Effector memory CD8-positive, alpha-beta T cell (primary cell): Measurements from ENCODE around the gene LNX1.
A peak's percentile ranks its signal among the peaks of the same experiment; 100 is the strongest.
"Not testable (repeated sequence)": the region's sequence is repeated elsewhere in the genome, so short reads cannot be mapped to it uniquely, and the experiment has no call there.

Experiments
- ATAC-seq: fragments of 150-1000 bp; cut with Tn5 transposase; replicated peaks from 2 replicates; pipeline ENCODE4 v1.10.0; 2021; ENCODE audit warnings: mild to moderate bottlenecking, moderate library complexity
- DNase-seq, 3 experiments: peaks; one replicate each; pipeline ENCODE4 v3.0.0; 2021
- H3K27ac Mint-ChIP-seq, 2 donors: one replicate each; pipeline ENCODE4 v1.8.0; 2022; ENCODE audit warnings: mild to moderate bottlenecking in 2 of 2, mixed read lengths in 2 of 2, moderate library complexity in 2 of 2
- H3K27me3 Mint-ChIP-seq, 2 donors: one replicate each; pipeline ENCODE4 v1.8.0; 2022; ENCODE audit warnings: mixed read lengths in 2 of 2
- H3K36me3 Mint-ChIP-seq: one replicate; pipeline ENCODE4 v1.8.0; 2022; ENCODE audit warnings: mild to moderate bottlenecking, moderate library complexity, mixed read lengths; ENCODE audit not compliant: insufficient read depth
- H3K4me1 Mint-ChIP-seq, 2 donors: one replicate each; pipeline ENCODE4 v1.8.0; 2022; ENCODE audit warnings: low read depth in 2 of 2, mixed read lengths in 2 of 2
- H3K4me3 Mint-ChIP-seq, 2 donors: one replicate each; pipeline ENCODE4 v1.8.0; 2022; ENCODE audit warnings: mild to moderate bottlenecking in 2 of 2, mixed read lengths in 2 of 2, moderate library complexity in 2 of 2
- H3K9me3 Mint-ChIP-seq, 2 donors: one replicate each; pipeline ENCODE4 v1.8.0; 2022; ENCODE audit warnings: mixed read lengths in 2 of 2

The LNX1 gene

GRCh38 chr4:53424280-53424679, 167.0 kb downstream of the LNX1 start:
- Mint-ChIP-seq H3K9me3 (no peaks in the 10 kb centered on the region), H3K36me3 (peaks cover 24% of the 10 kb centered on the region), H3K4me1 (peaks cover 4 to 17% of the 10 kb centered on the region in 2 donors), H3K4me3 (no peak overlapping the region), H3K27ac (peak overlapping the region in 1 of 2 donors; percentile 36), H3K27me3 (no peaks in the 10 kb centered on the region)
- DNase-seq (no peak), ATAC-seq (no peak)

- Mint-ChIP-seq H3K4me3 (no peak overlapping the region), H3K27me3 (no peaks in the 10 kb centered on the region)
- ATAC-seq, result no peak
Observed at GRCh38 chr4:53422367-53422766, 168.9 kb downstream of the LNX1 start.

GRCh38 chr4:53421791-53422190, 169.5 kb downstream of the LNX1 start:
- Mint-ChIP-seq H3K9me3 (no peaks in the 10 kb centered on the region), H3K4me1 (peaks cover 8 to 25% of the 10 kb centered on the region in 2 donors), H3K27ac (no peak overlapping the region), H3K4me3 (no peak overlapping the region), H3K27me3 (no peaks in the 10 kb centered on the region), H3K36me3 (peaks cover 19% of the 10 kb centered on the region)
- ATAC-seq, result no peak
- DNase-seq, result no peak

More at GRCh38 chr4:53422367-53422766, 168.9 kb downstream of the LNX1 start:
- Mint-ChIP-seq H3K27ac (no peak overlapping the region), H3K36me3 (peaks cover 16% of the 10 kb centered on the region), H3K4me1 (peaks cover 8 to 25% of the 10 kb centered on the region in 2 donors), H3K9me3 (no peaks in the 10 kb centered on the region)
- DNase-seq, result no peak

- Mint-ChIP-seq H3K36me3 (peaks cover 26% of the 10 kb centered on the region), H3K9me3 (no peaks in the 10 kb centered on the region), H3K27me3 (no peaks in the 10 kb centered on the region), H3K27ac (peak overlapping the region in 1 of 2 donors; percentile 60), H3K4me3 (no peak overlapping the region), H3K4me1 (peaks cover 4 to 24% of the 10 kb centered on the region in 2 donors)
- ATAC-seq (no peak), DNase-seq (no peak)
Observed at GRCh38 chr4:53419208-53419607, 172.1 kb downstream of the LNX1 start.

- H3K36me3 Mint-ChIP-seq, result peaks cover 14% of the 10 kb centered on the region
Observed at GRCh38 chr4:53409479-53409878, 181.8 kb downstream of the LNX1 start.

More at GRCh38 chr4:53409479-53409878, 181.8 kb downstream of the LNX1 start:
- peaks cover 36 to 51% of the 10 kb centered on the region in 2 donors for H3K4me1 Mint-ChIP-seq
- H3K27me3 Mint-ChIP-seq, H3K9me3 Mint-ChIP-seq, DNase-seq, H3K27ac Mint-ChIP-seq, H3K4me3 Mint-ChIP-seq, ATAC-seq: not testable (repeated sequence)
